Endothelial cell of hepatic sinusoid (primary cell): ENCODE results near the gene PXDC1.
"Not testable (repeated sequence)": the region's sequence is repeated elsewhere in the genome, so short reads cannot be mapped to it uniquely, and the experiment has no call there.

Experiments
- in situ Hi-C: cut with HindIII; loops from 2 replicates; pipeline ENCODE4 v1.10.0; 2017; ENCODE audit warnings: low sequenced_read_pairs

The PXDC1 gene

GRCh38 chr6:3782876-3783832 lies 31.6 kb upstream of the PXDC1 start:
- in situ Hi-C loops, result no loop called here

DNA sequence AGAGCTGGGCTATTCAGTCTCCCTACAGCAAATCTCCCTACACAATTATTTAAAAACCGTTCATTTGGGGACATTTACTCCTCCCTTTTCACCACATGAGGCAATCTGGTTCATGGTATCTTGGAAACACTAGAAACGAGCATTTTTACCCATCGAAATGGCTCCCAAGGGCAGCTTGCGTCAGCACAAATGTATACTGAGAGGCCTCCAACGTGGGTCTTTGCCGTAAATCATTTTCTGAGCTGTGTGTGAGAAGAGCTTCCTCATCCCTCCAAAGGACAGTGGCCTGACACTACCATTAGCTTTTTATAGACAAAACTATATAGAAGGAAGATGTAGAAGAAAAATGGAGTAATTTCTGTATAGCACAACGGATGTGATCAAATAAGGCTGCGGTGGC lies 30.0 kb upstream of the PXDC1 start:
- in situ Hi-C loops, result no loop called here

DNA sequence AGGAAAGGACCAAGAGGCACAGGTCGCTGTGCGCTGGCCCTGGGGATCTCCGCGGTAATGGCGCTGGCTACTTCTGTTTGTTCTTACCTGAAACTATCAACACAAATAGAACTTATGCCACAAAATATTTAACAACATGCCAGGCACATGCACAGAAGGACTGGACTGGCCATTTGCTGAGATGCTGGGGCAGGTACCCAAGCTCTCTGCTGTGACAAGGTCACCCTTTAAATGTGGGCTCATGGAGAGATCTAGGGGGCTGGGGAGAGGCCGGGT lies 28.0 kb upstream of the PXDC1 start:
- in situ Hi-C loops, result no loop called here

- in situ Hi-C loops, result no loop called here
Measured at GRCh38 chr6:3778701-3779573, 27.4 kb upstream of the PXDC1 start.

DNA sequence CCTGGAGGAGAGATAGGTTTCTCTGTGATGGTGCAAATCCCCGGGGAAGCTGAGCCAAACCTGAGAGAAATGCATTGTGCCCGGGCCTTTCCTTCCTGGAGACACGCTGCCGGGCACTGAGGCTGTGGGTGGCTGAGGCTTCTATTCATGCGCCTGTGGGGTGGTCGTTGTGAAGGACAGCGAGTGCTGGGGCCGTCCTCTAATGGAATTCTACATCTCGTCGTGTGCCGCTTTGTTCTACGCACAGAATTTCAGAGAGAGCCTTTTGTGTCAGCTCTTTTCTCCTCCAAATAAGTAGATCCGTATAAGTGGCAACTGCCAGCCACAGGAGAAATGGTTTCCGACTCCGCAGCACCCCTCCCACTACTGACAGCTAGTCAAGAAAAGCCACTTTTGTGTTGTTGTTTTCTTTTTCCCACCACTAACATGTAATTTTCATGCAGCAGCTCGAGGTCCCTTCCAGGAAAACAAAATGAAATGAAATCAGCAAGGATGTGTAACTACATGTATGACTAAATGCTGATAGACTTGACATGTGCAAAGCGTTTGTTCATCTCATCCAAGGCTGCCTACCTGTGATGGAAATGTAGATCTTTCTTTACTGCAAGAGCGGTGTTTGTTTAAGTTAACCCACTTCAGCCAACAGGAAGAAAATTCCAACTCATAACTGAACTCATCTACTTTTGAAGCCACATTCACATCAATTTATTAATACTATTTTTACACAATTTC lies 26.4 kb upstream of the PXDC1 start:
- in situ Hi-C loops, result no loop called here

GRCh38 chr6:3776881-3777507 lies 25.5 kb upstream of the PXDC1 start:
- in situ Hi-C loops, result no loop called here

GRCh38 chr6:3775847-3776246 lies 24.3 kb upstream of the PXDC1 start:
- in situ Hi-C loops, result no loop called here

GRCh38 chr6:3775386-3775785 lies 23.9 kb upstream of the PXDC1 start:
- in situ Hi-C loops, result no loop called here

DNA sequence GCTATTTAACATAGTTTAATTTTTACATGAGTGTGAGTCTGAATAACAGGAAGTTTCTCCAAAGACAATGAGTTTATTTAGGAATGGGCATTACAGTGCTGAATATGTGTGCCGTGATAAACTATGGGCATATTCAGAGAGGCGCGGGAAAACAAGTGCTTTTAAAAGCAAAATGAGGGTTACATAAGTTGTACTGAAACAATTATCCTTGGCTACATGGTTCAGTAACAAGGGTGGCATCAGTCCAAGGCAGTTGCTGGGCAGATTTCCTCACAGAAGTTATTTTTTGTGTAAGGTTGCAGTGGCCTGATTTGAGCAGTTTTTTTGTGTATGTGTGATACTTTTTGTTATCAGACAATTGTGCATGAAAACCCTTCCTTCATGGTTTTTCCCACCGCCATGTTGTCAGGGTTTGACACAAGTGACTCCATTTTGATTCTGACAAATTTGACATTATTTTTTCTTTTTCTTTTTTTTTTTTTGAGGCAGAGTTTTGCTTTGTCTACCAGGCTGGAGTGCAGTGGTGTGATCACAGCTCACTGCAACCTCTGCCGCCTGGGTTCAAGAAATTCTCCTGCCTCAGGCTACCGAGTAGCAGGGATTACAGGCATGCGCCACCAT lies 22.3 kb upstream of the PXDC1 start:
- in situ Hi-C loops, result no loop called here

DNA sequence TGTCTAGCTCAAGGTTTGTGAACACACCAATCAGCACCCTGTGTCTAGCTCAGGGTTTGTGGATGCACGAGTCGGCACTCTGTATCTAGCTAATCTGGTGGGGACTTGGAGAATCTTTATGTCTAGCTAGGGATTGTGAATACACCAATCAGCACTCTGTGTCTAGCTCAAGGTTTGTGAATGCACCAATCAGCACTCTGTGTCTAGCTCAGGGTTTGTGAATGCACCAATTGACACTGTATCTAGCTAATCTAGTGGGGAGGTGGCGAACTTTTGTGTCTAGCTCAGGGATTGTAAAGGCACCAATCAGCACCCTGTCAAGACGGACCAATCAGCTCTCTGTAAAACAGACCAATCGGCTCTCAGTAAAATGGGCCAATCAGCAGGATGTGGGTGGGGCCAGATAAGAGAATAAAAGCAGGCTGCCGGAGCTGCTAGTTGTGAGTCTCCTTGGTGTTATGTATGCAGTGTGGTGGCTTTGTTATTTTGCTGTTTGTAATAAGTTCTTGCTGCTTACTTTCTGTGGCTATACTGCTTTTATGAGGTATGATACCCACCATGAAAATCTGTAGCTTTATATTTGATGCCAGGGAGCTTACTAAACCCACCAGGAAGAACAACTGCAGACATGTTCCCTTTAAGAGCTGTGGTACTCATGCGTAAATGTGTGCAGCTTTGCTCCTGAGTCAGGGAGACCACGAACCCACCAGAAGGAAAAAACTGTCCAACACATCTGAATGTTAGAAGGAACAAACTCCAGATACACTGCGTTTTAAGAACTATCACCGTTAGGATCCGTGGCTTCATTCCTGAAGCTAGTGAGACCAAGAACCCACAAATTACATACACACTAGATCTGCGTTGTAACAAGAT lies 20.9 kb upstream of the PXDC1 start:
- in situ Hi-C loops, result not testable (repeated sequence)

- in situ Hi-C loops, result no loop called here
Measured at GRCh38 chr6:3771407-3772011, 20.0 kb upstream of the PXDC1 start.

- in situ Hi-C loops, result no loop called here
Measured at GRCh38 chr6:3770023-3770720, 18.7 kb upstream of the PXDC1 start.

DNA sequence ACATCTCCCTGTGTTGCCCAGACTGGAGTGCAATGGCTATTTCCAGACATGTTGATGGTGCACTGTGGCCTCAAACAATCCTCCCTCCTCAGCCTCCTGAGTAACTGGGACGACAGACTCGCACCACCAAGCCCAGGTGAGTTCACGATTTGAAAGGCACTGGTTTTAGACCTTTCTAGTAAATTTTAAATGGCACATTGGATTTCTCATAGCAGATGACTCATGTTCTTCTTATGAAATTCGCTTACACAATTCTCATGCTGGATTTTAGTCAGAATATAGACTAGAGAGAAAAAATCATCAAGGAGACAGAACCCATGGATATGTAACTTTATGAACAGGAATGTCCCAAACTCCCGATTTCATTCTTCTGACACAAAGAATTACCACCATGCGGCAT lies 18.1 kb upstream of the PXDC1 start:
- in situ Hi-C loops, result no loop called here

- in situ Hi-C loops, result no loop called here
Measured at GRCh38 chr6:3768502-3768901, 17.0 kb upstream of the PXDC1 start.

DNA sequence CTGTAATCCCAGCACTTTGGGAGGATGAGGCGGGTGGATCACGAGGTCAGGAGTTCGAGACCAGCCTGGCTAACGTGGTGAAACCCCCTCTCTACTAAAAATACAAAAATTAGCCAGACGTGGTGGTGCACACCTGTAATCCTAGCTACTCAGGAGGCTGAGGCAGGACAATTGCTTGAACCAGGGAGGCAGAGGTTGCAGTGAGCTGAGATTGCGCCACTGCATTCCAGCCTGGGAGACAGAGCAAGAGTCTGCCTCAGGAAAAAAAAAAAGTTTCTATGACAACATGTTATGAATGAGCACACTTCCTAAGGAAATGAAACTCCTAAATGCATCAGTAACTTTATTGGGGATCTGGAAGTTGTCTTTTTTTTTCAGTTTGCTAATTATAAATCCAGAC lies 16.0 kb upstream of the PXDC1 start:
- in situ Hi-C loops, result not testable (repeated sequence)

DNA sequence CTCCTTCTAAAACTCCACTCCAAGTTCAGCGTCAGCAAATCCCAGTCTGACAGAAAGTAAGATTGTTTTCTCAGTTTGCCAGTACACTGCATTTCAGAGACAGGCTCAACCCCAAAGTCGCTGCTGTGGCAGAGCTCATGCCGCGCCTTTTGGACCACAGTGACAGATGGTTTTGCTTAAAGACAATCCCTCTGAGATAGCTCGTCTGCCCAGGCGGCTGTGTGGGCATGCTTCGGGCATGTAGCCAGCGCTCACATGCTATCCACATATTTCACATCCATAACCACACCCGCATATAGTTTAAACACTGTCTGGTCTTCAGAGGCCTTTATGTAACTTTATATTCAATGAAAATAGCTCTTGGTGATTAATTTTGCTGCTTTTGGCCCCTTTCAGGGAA lies 14.7 kb upstream of the PXDC1 start:
- in situ Hi-C loops, result no loop called here

DNA sequence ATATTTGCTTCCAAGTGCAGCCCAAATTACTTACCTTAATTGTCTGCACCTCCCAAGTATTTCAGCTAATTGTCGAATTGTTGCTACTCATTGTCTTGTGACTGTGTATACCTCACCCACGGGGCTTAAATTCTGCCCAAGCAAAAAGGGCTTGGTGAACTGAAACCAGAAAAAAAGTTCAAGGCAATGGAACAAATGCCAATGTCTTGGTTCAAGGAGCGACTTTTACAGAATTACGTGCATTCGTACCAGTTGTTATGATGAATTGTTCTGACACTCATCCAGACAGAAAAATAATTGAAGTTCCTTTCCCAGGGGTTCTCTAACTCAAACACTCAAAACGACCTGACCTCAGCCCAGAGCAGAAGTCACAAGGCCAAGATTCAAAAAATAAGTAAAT lies 13.9 kb upstream of the PXDC1 start:
- in situ Hi-C loops, result no loop called here

DNA sequence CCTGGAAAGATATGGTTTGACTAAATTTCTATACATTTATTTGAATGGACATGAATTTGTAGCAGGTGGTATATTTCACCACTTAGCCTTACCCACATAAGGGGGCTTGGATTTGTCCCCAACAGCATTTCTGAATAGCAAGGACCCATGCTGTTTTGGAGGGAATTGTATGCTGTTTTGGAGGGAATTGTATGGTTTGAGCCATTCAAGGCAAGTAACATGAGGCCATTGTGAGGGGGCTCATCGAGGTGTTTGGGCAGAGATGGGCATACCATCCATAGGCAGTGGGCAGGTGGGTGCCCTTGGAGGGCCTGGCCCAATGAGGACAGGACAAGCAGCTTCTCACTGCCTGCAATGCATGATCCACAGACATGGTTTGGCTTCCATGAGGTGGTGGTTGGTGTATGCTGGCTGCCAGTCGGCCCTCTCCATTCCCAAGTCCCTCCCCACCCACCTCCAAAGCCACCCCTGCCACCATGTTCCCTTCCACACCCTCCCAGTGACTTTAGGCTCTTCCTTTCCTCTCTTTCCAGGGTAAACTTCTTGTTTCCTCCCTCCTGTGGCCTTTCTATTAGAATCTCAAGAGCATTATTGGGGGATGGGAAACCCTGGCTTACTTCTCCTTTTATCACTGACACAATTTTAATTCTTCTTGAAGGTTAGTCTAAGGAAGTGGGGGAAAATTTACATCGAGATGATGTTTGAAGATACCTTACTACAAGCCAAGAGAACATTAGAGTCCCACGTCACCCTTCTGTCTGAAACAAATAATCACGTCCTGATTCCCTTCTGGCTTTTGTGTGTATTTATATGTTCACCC lies 13.2 kb upstream of the PXDC1 start:
- in situ Hi-C loops, result no loop called here
